Peyer's patch (tissue), 4 donors: ENCODE measurements around the gene MAN1C1.

Source experiments
- POLR2A ChIP-seq, 2 donors: fragments of 450-650 bp; IDR thresholded peaks; one replicate each; pipeline ENCODE4 v1.5.1; 2017; ENCODE audit warnings: antibody characterized with exemption in 2 of 2, mild to moderate bottlenecking in 2 of 2, moderate library complexity in 2 of 2
- TF ChIP-seq, protein P1 (sequence below), 6 experiments: fragments of 450-650 bp in 4 of 6; fragments of 200-600 bp in 2 of 6; sonication (generic) in 1 of 6; IDR thresholded peaks; one replicate each; pipeline ENCODE4 v1.5.1; 2017 to 2019; ENCODE audit warnings: antibody characterized with exemption in 6 of 6, mild to moderate bottlenecking in 3 of 6, moderate library complexity in 1 of 6

DNA sequence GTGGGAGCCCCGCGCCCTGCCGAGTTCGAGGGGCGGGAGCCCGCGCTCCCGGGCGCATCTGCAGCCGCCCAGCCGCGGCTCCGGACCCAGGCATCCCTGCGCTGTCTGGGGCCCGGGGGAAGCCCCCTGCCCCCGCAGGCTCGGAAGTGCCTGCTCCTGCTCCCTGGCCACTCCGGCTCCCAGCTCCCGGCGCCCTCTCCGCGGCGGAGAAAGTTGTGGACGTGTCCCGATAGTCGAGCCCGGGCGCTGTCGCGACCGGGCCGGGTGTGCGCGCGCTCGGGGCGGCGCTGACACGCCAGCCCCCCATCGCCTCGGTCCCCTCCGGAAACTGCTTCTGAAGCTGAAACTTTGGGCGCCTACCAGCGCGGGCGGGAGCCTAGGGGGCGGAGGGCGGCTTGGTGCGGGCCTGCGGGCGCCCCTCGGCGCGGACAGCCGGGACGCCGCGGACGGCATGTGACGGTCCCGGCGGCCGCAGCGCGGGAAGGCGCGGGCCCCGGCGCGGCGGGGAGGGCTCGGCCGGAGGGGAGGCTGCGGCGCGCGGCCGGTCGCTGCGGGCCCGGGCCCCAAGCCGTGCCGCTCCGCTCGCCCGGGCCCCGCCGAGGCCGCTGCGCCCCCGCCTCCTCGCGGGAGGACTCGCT is 515 bp downstream of the MAN1C1 start:
- TF ChIP-seq, protein P1, sequence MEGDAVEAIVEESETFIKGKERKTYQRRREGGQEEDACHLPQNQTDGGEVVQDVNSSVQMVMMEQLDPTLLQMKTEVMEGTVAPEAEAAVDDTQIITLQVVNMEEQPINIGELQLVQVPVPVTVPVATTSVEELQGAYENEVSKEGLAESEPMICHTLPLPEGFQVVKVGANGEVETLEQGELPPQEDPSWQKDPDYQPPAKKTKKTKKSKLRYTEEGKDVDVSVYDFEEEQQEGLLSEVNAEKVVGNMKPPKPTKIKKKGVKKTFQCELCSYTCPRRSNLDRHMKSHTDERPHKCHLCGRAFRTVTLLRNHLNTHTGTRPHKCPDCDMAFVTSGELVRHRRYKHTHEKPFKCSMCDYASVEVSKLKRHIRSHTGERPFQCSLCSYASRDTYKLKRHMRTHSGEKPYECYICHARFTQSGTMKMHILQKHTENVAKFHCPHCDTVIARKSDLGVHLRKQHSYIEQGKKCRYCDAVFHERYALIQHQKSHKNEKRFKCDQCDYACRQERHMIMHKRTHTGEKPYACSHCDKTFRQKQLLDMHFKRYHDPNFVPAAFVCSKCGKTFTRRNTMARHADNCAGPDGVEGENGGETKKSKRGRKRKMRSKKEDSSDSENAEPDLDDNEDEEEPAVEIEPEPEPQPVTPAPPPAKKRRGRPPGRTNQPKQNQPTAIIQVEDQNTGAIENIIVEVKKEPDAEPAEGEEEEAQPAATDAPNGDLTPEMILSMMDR (IDR thresholded peaks at IDR 0.05) = no peak
- no peak for TF ChIP-seq POLR2A (IDR thresholded peaks at IDR 0.05)
